DOHH2 (cell line): Measurements from ENCODE around the gene MECP2.
A peak's percentile ranks its signal among the peaks of the same experiment; 100 is the strongest.

Source experiments
- H3F3A ChIP-seq: fragments of 200-600 bp; sonication (generic), shearing (Covaris generic); 2 replicates; pipeline ENCODE4 v1.6.0; 2016; ENCODE audit warnings: antibody characterized with exemption, mild to moderate bottlenecking; ENCODE audit not compliant: control insufficient read depth, insufficient read depth
- H3K27ac ChIP-seq: fragments of 200-600 bp; sonication (generic); 2 replicates; pipeline ENCODE4 v1.5.1; 2014; ENCODE audit warnings: low read depth, mild to moderate bottlenecking, low read length, moderate library complexity
- H3K27me3 ChIP-seq: fragments of 200-600 bp; sonication (generic); 2 replicates; pipeline ENCODE4 v1.6.1; 2014; ENCODE audit warnings: mild to moderate bottlenecking, low read length, mixed read lengths; ENCODE audit not compliant: control insufficient read depth
- H3K36me3 ChIP-seq: fragments of 200-600 bp; sonication (generic); 2 replicates; pipeline ENCODE4 v1.6.1; 2014; ENCODE audit warnings: mild to moderate bottlenecking, low read length, moderate library complexity, mixed read lengths; ENCODE audit not compliant: control insufficient read depth
- H3K4me1 ChIP-seq: fragments of 200-600 bp; sonication (generic); 2 replicates; pipeline ENCODE4 v1.6.1; 2014; ENCODE audit warnings: mild to moderate bottlenecking, low read length, mixed read lengths; ENCODE audit not compliant: control insufficient read depth
- H3K4me2 ChIP-seq: fragments of 200-600 bp; sonication (generic); 2 replicates; pipeline ENCODE4 v1.6.0; 2014; ENCODE audit warnings: mild to moderate bottlenecking, low read length, moderate library complexity
- H3K4me3 ChIP-seq: fragments of 200-600 bp; sonication (generic); 2 replicates; pipeline ENCODE4 v1.5.1; 2014; ENCODE audit warnings: mild to moderate bottlenecking, low read length, mixed read lengths
- H3K79me2 ChIP-seq: fragments of 200-600 bp; sonication (generic); 2 replicates; pipeline ENCODE4 v1.6.1; 2014; ENCODE audit warnings: mild to moderate bottlenecking, low read length, mixed read lengths; ENCODE audit not compliant: control insufficient read depth
- H3K9me2 ChIP-seq: fragments of 200-600 bp; sonication (generic); replicated peaks from 2 replicates; pipeline ENCODE4 v1.6.1; 2014; ENCODE audit warnings: mild to moderate bottlenecking, low read length, mixed read lengths; ENCODE audit not compliant: control insufficient read depth
- H3K9me3 ChIP-seq: fragments of 200-600 bp; sonication (generic); 2 replicates; pipeline ENCODE4 v1.6.1; 2014; ENCODE audit warnings: antibody characterized with exemption, low read length, mixed read lengths; ENCODE audit not compliant: control insufficient read depth, insufficient read depth
- H4K20me1 ChIP-seq: fragments of 200-600 bp; sonication (generic); 2 replicates; pipeline ENCODE4 v1.6.0; 2014; ENCODE audit warnings: low read depth, mild to moderate bottlenecking, antibody characterized with exemption, low read length, moderate library complexity; ENCODE audit not compliant: control insufficient read depth, insufficient read depth
- EZH2phosphoT487 ChIP-seq: fragments of 200-600 bp; sonication (generic); IDR thresholded peaks from 2 replicates; pipeline ENCODE4 v1.6.1; 2017; ENCODE audit warnings: borderline replicate concordance, mild to moderate bottlenecking, antibody characterized with exemption, low read length, moderate library complexity, mixed read lengths
- TF ChIP-seq, protein P1 (sequence below): fragments of 200-600 bp; sonication (generic); IDR thresholded peaks from one replicate; pipeline ENCODE4 v1.5.1; 2014; ENCODE audit warnings: antibody characterized with exemption, mild to moderate bottlenecking, low read depth, low read length; ENCODE audit not compliant: poor library complexity, severe bottlenecking

Gene MECP2

DNA sequence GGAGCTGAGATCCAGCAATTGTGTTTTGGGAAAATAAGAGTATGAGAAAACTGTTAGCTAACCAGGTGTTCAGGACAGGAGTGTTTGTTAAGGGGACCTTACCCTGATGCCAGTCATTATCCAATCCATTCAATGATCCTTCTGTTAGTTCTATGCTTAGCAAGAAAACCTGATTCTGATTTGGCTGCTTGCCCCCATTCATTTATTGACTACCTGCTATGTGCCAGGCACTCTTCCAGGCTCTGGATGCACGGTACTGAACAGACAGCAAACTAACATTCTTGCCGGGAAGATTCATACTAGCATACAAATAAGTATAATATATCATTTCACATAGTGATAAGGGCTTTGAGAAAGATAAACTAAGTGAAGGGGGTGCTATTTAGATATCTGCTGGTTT is 1.0 kb upstream of the MECP2 start:
- peak overlapping the region; percentile 68; the same call in 1 of the 2 replicates for H3K4me3 ChIP-seq
- H3K9me3 ChIP-seq, result no peaks in the 10 kb centered on the region
- H3F3A ChIP-seq, result no peaks in the 10 kb centered on the region
- H3K27me3 ChIP-seq, result no peaks in the 10 kb centered on the region
- H3K79me2 ChIP-seq, result peaks cover 35% of the 10 kb centered on the region
- TF ChIP-seq, protein P1, sequence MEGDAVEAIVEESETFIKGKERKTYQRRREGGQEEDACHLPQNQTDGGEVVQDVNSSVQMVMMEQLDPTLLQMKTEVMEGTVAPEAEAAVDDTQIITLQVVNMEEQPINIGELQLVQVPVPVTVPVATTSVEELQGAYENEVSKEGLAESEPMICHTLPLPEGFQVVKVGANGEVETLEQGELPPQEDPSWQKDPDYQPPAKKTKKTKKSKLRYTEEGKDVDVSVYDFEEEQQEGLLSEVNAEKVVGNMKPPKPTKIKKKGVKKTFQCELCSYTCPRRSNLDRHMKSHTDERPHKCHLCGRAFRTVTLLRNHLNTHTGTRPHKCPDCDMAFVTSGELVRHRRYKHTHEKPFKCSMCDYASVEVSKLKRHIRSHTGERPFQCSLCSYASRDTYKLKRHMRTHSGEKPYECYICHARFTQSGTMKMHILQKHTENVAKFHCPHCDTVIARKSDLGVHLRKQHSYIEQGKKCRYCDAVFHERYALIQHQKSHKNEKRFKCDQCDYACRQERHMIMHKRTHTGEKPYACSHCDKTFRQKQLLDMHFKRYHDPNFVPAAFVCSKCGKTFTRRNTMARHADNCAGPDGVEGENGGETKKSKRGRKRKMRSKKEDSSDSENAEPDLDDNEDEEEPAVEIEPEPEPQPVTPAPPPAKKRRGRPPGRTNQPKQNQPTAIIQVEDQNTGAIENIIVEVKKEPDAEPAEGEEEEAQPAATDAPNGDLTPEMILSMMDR, result no peak
- no peak for TF ChIP-seq EZH2phosphoT487
- H4K20me1 ChIP-seq, result peaks cover 8% of the 10 kb centered on the region; the same call in 1 of the 2 replicates
- H3K9me2 ChIP-seq, result no peaks in the 10 kb centered on the region
- H3K4me1 ChIP-seq, result peaks cover 32% of the 10 kb centered on the region
- peak overlapping the region; percentile 81 for H3K4me2 ChIP-seq
- H3K36me3 ChIP-seq, result peaks cover 11% of the 10 kb centered on the region
- H3K27ac ChIP-seq, result no peak overlapping the region

DNA sequence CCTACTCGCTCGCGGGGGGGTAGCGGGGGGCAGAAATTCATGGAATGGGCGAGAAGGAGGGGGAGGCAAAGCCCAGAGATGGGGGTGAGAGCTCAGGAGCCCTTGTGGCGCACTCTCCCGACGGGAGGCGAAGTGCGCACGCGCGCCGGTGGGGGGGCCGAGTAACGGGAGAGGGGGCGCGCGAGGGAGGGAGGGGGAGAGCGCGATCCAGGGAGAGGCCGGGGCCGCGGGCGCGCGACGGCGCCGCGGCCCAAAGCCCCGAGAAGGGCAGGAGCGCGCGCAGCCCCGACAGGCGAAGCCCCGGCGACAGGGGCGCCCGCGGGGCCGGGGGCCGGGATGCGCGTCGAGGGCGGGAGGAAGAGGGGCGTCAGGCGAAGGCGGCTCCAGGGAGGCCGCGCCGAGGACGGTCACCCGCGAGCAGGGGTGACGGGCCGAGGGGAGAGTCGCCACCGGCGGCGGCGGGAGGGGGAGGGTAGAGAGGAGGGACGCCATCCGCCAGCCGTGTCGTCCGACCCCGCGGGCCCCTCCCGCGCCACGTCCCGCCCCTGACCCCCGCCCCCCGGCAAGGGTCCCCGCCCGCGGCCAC is 421 bp downstream of the MECP2 start:
- peaks cover 8% of the 10 kb centered on the region; the same call in 1 of the 2 replicates for H4K20me1 ChIP-seq
- no peaks in the 10 kb centered on the region for H3F3A ChIP-seq
- H3K9me3 ChIP-seq, result no peaks in the 10 kb centered on the region
- no peak for TF ChIP-seq EZH2phosphoT487
- H3K27me3 ChIP-seq, result no peaks in the 10 kb centered on the region
- H3K9me2 ChIP-seq, result no peaks in the 10 kb centered on the region
- peaks cover 11% of the 10 kb centered on the region for H3K36me3 ChIP-seq
- peak overlapping the region; percentile 86 for H3K4me2 ChIP-seq
- H3K27ac ChIP-seq, result peak overlapping the region; percentile 40
- H3K4me1 ChIP-seq, result peaks cover 39% of the 10 kb centered on the region
- peak overlapping the region; percentile 89 for H3K4me3 ChIP-seq
- peaks cover 49% of the 10 kb centered on the region for H3K79me2 ChIP-seq

DNA sequence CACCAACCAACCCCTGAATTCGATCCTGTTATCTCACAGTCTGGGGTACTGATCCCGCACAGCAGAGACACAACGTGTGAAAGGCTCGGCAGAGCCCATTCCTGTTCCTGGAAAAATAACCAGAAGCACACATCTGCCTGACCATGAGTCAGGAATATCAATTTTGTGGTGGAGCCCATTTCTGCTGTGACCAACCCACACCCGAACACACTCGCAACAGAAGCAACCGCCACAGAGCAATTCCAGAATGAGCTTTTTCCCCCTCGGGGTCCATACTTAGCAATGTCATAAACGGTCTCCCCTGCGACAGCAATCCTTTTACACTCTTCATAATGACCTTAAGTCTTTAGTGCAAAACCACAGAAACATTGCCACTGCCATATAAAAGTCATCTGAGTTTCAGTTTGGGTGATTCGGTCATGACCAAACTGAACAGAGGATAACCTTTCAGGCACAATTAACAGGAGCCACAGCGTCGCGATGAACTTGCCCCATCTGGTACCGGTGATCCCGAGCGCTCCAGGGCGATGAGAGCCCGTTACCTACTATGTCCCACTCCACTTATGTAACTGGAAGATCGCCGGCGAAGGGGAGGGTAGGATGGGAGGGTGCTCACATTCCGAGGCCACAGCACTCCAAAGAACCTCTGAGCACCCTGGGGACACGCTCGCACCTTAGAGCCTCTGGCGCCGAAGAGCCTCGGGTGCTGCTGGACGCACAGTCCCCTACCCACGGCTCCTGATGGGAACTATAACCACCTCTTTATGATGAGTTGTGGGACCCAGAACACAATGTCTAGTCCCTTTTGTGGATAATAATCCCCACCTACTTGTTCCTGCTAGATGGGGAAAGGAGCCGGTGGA is 1.1 kb downstream of the MECP2 start:
- Histone ChIP-seq H3K4me3 (peak overlapping the region; percentile 89), H3K27ac (peak overlapping the region; percentile 40; the same call in 1 of the 2 replicates), H3K4me2 (peak overlapping the region; percentile 86), H4K20me1 (peaks cover 8% of the 10 kb centered on the region; the same call in 1 of the 2 replicates), H3K36me3 (peaks cover 16% of the 10 kb centered on the region), H3K9me3 (no peaks in the 10 kb centered on the region), H3K9me2 (no peaks in the 10 kb centered on the region), H3F3A (no peaks in the 10 kb centered on the region), H3K4me1 (peaks cover 39% of the 10 kb centered on the region), H3K27me3 (no peaks in the 10 kb centered on the region), H3K79me2 (peaks cover 57% of the 10 kb centered on the region)
- no peak for TF ChIP-seq EZH2phosphoT487
- TF ChIP-seq, protein P1, result no peak

DNA sequence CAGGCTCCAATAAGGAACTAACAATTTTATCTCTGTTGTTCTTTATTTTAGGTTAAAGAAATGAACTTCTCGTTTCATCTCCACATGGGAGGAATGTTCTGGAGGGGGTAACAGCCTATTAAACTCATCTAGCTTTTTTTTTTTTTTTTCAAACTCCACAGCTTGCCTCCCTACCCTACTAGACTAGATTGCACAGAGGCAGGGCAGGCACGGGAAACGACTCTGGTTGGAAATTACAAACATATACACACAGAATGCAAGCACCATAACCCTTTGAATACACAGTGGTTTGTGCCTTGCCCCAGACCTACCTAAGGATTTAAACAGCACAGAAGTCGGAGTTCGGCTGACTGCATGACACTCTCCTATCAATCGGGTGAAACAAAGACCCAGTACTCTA is 2.7 kb downstream of the MECP2 start:
- Histone ChIP-seq H3K9me3 (no peaks in the 10 kb centered on the region), H3K27ac (no peak overlapping the region), H3K79me2 (peaks cover 72% of the 10 kb centered on the region), H3K27me3 (no peaks in the 10 kb centered on the region), H3K4me2 (peak overlapping the region; percentile 86), H3F3A (no peaks in the 10 kb centered on the region), H3K9me2 (no peaks in the 10 kb centered on the region), H3K36me3 (peaks cover 25% of the 10 kb centered on the region), H3K4me1 (peaks cover 39% of the 10 kb centered on the region), H4K20me1 (peaks cover 8% of the 10 kb centered on the region; the same call in 1 of the 2 replicates), H3K4me3 (peak overlapping the region; percentile 89; the same call in 1 of the 2 replicates)
- TF ChIP-seq EZH2phosphoT487, result no peak
- TF ChIP-seq, protein P1, result no peak
